ENCODE measurements around the gene PRKAR2B. TPM values are rescaled to one million over a fixed set of nuclear protein-coding genes. Genes with fewer than 3 reads are reported as not detected.

PRKAR2B gene
- total RNA-seq, 1 experiment from 2014 or later = 15.1 TPM

DNA sequence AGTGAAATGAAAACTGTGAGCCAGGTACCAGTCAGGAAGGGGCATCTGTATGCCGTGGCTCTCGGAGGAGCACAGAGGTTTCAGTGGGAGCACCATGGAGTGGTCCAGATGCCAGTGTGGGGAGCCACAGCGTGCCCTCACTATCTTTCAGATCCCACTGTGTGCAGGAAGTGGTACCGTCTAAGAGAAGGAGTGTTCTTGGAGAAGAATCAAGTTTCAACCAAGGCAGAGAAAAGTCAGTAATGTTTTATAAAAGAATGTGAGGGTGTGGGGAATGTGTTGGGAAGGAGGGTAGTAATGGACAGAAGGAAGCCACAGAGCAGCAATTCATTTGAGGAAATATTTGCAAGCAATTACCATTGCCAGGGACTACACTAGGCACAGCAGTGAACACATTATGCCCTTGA is 35.6 kb downstream of the PRKAR2B start:
- Histone ChIP-seq H4K20me1 (ENCODE audit: insufficient read depth) (no peaks in the 10 kb centered on the region), H3K9me2 (ENCODE audit: insufficient read depth) (no peaks in the 10 kb centered on the region), H3K36me3 (ENCODE audit: control insufficient read depth in 1 of 2, insufficient read depth in 2 of 2, low read length in 2 of 2) (no peaks in the 10 kb centered on the region), H3K4me3 (replicated peaks in 1 of 2; ENCODE audit: low read depth in 1 of 2, low read length in 2 of 2) (no peak overlapping the region), H3K9me3 (ENCODE audit: control insufficient read depth in 1 of 2, insufficient read depth in 1 of 2, low read depth in 1 of 2, low read length in 2 of 2) (no peaks in the 10 kb centered on the region), H3K4me1 (ENCODE audit: control insufficient read depth in 1 of 2, insufficient read depth in 2 of 2, low read length in 2 of 2) (0 out of 4 replicates have a peak, but pooled peaks cover 0 to 4% of the 10 kb centered on the region in 2 experiments), H2AFZ (ENCODE audit: low read depth, low read length, poor library complexity, severe bottlenecking) (no peak overlapping the region), H3K79me2 (ENCODE audit: insufficient read depth, low read length) (no peaks in the 10 kb centered on the region), H3K9ac (ENCODE audit: low read length) (no peak overlapping the region), H3K4me2 (ENCODE audit: low read length) (no peak overlapping the region), H3K27ac (ENCODE audit: low read depth, low read length) (no peak overlapping the region), H3K27me3 (ENCODE audit: insufficient read depth, low read length) (no peaks in the 10 kb centered on the region)
- DNase-seq (ENCODE audit: low read depth, low spot score) = no peak
- BruUV-seq (replicated peaks) = no TSS peak
- ChIA-PET POLR2A (no interaction called here), RAD21 (ENCODE audit: low non-redundant PET in 1 of 2, low total read pairs in 2 of 2, uncharacterized antibody in 2 of 2, unreplicated experiment in 2 of 2) (no interaction called here), CTCF (no interaction called here)
- ATAC-seq = no peak
- intact Hi-C loops (cut with micrococcal nuclease) = no loop called here
- TF ChIP-seq POLR2AphosphoS5 (IDR thresholded peaks at IDR 0.05; ENCODE audit: low read depth, low read length) (no peak), YY1 (IDR thresholded peaks at IDR 0.05; ENCODE audit: extremely low read depth, insufficient replicate concordance, low read depth, low read length) (no peak), EZH2 (IDR thresholded peaks at IDR 0.05) (no peak), ELF1 (IDR thresholded peaks at IDR 0.05; ENCODE audit: borderline replicate concordance, low read depth) (no peak), FOSL1 (IDR thresholded peaks at IDR 0.05; ENCODE audit: low read depth) (no peak), SIN3A (IDR thresholded peaks at IDR 0.05; ENCODE audit: low read depth) (no peak), SP1 (IDR thresholded peaks at IDR 0.05; ENCODE audit: low read depth) (no peak), ZNF274 (IDR thresholded peaks at IDR 0.05; ENCODE audit: low read depth, low read length) (no peak), ZFX (IDR thresholded peaks at IDR 0.05) (no peak), SRF (IDR thresholded peaks at IDR 0.05; ENCODE audit: low read depth) (no peak), POLR2A (IDR thresholded peaks at IDR 0.05; ENCODE audit: borderline replicate concordance, extremely low read depth, insufficient read depth, insufficient read length) (no peak), EGR1 (IDR thresholded peaks at IDR 0.05; ENCODE audit: low read depth) (no peak), EZH2phosphoT487 (IDR thresholded peaks at IDR 0.05; ENCODE audit: borderline replicate concordance) (no peak), RAD21 (IDR thresholded peaks at IDR 0.05; ENCODE audit: low read depth) (no peak)
- TF ChIP-seq, protein P1, sequence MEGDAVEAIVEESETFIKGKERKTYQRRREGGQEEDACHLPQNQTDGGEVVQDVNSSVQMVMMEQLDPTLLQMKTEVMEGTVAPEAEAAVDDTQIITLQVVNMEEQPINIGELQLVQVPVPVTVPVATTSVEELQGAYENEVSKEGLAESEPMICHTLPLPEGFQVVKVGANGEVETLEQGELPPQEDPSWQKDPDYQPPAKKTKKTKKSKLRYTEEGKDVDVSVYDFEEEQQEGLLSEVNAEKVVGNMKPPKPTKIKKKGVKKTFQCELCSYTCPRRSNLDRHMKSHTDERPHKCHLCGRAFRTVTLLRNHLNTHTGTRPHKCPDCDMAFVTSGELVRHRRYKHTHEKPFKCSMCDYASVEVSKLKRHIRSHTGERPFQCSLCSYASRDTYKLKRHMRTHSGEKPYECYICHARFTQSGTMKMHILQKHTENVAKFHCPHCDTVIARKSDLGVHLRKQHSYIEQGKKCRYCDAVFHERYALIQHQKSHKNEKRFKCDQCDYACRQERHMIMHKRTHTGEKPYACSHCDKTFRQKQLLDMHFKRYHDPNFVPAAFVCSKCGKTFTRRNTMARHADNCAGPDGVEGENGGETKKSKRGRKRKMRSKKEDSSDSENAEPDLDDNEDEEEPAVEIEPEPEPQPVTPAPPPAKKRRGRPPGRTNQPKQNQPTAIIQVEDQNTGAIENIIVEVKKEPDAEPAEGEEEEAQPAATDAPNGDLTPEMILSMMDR (IDR thresholded peaks at IDR 0.05 in 2 of 3, conservative IDR thresholded peaks at IDR 0.05 in 1 of 3; ENCODE audit: borderline replicate concordance in 1 of 3, insufficient read depth in 1 of 3, low read depth in 2 of 3, low read length in 2 of 3) = no peak
- TF ChIP-seq, protein P2, sequence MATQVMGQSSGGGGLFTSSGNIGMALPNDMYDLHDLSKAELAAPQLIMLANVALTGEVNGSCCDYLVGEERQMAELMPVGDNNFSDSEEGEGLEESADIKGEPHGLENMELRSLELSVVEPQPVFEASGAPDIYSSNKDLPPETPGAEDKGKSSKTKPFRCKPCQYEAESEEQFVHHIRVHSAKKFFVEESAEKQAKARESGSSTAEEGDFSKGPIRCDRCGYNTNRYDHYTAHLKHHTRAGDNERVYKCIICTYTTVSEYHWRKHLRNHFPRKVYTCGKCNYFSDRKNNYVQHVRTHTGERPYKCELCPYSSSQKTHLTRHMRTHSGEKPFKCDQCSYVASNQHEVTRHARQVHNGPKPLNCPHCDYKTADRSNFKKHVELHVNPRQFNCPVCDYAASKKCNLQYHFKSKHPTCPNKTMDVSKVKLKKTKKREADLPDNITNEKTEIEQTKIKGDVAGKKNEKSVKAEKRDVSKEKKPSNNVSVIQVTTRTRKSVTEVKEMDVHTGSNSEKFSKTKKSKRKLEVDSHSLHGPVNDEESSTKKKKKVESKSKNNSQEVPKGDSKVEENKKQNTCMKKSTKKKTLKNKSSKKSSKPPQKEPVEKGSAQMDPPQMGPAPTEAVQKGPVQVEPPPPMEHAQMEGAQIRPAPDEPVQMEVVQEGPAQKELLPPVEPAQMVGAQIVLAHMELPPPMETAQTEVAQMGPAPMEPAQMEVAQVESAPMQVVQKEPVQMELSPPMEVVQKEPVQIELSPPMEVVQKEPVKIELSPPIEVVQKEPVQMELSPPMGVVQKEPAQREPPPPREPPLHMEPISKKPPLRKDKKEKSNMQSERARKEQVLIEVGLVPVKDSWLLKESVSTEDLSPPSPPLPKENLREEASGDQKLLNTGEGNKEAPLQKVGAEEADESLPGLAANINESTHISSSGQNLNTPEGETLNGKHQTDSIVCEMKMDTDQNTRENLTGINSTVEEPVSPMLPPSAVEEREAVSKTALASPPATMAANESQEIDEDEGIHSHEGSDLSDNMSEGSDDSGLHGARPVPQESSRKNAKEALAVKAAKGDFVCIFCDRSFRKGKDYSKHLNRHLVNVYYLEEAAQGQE (IDR thresholded peaks at IDR 0.05; ENCODE audit: low read depth) = no peak
- TF ChIP-seq, protein P3, sequence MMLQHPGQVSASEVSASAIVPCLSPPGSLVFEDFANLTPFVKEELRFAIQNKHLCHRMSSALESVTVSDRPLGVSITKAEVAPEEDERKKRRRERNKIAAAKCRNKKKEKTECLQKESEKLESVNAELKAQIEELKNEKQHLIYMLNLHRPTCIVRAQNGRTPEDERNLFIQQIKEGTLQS (IDR thresholded peaks at IDR 0.05) = no peak
- TF ChIP-seq, protein P4, sequence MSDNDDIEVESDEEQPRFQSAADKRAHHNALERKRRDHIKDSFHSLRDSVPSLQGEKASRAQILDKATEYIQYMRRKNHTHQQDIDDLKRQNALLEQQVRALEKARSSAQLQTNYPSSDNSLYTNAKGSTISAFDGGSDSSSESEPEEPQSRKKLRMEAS (IDR thresholded peaks at IDR 0.05) = no peak
- TF ChIP-seq, protein P5, sequence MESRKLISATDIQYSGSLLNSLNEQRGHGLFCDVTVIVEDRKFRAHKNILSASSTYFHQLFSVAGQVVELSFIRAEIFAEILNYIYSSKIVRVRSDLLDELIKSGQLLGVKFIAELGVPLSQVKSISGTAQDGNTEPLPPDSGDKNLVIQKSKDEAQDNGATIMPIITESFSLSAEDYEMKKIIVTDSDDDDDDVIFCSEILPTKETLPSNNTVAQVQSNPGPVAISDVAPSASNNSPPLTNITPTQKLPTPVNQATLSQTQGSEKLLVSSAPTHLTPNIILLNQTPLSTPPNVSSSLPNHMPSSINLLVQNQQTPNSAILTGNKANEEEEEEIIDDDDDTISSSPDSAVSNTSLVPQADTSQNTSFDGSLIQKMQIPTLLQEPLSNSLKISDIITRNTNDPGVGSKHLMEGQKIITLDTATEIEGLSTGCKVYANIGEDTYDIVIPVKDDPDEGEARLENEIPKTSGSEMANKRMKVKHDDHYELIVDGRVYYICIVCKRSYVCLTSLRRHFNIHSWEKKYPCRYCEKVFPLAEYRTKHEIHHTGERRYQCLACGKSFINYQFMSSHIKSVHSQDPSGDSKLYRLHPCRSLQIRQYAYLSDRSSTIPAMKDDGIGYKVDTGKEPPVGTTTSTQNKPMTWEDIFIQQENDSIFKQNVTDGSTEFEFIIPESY (IDR thresholded peaks at IDR 0.05; ENCODE audit: extremely low read depth, insufficient replicate concordance, low read length) = no peak
